Measurements from ENCODE around the gene BRAF.
"Not testable (repeated sequence)": the region's sequence is repeated elsewhere in the genome, so short reads cannot be mapped to it uniquely, and the experiment has no call there.

The BRAF gene

DNA sequence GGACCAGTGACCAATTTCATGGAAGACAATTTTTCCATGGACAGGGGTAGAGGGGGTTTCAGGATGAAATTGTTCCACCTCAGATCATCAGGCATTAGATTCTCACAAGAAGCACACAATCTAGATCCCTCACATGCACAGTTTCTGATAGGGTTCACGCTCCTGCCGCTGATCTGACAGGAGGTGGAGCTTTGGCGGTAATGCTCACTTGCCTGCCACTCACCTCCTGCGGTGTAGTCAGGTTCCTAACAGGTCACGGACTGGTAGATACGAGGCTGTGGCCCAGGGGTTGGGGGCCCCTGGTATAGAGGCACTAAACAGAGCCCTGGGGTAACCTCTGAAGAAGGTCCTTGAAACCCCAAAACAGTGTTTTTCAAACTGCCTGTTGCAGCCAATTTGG lies 6.5 kb downstream of the BRAF start:
- DNase-seq (ENCODE audit: low spot score): no peak

DNA sequence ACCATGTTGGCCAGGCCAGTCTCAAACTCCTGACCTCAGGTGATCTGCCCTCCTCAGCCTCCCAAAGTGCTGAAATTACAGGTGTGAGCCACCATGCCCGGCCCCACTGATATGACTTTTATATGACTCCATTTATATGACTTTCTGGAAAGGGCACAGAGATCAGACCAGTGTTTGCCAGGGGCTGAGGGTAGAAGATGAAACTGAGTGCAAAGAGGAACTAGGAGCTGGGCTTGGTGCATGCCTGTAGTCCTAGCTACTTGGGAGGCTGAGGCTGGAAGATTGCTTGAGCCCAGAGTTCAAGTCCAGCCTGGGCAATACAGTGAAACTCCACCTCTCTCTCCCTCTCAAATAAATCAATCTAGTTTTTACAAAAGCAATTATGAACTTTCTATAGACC lies 7.5 kb downstream of the BRAF start:
- no peak for DNase-seq (ENCODE audit: low spot score)

DNA sequence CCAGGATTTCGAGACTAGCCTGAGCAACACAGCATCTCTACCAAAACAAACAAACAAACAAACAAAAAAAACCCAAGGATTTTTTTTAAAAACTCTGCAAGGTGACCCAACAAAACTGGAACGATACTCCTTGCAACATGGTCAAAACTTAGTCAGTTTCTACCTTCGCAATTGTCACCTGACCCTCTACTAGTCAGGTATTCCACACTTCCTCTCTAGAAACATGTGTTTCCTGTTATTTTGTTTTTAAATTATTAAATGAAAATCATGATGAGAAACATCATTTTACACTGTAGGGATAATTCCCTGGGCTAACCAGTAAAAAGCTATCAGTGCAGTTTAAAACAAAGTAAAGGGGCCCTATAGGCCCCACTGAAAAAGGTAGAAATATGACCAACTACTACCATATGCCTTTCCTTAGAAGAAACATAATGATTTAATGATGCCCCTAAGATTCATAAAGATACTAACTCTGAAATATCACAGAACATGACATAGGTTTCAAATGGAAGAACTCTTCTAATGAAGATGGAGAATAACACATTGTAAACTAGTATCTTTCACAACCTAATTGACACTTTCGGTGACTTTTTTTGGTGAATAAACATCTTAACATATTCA lies 8.7 kb downstream of the BRAF start:
- DNase-seq (ENCODE audit: low spot score): no peak

DNA sequence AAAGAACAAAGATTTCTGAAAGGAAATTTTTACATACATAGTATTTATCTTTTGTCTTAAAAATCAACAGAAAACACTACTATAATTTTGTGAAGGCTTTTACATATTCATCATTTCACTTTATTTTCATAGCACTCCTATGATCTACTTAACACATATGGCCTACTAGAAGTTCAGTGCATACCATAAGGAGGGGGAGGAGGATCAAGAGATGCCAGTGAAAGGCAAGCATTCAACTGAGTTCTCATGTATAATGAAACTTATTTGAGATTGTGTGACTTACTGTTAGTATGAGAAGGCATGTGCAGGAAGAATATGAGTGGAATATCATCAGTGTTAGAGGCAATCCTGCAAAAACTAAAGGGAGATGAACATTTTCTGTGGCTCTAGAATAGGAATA lies 10.6 kb downstream of the BRAF start:
- no peak for DNase-seq (ENCODE audit: low spot score)

DNA sequence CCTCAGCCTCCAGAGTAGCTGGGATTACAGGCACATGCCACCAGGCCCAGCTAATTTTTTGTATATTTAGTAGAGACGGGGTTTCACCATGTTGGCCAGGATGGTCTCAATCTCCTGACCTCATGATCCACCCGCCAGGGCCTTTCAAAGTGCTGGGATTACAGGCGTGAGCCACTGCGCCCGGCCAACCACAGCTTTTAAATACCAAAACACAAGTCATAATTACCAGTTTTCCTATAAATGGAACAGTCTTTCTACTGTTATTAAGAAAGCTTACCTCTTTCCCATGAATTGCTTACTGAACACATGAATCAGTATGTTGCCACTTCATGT lies 11.2 kb downstream of the BRAF start:
- DNase-seq (ENCODE audit: low spot score): not testable (repeated sequence)

DNA sequence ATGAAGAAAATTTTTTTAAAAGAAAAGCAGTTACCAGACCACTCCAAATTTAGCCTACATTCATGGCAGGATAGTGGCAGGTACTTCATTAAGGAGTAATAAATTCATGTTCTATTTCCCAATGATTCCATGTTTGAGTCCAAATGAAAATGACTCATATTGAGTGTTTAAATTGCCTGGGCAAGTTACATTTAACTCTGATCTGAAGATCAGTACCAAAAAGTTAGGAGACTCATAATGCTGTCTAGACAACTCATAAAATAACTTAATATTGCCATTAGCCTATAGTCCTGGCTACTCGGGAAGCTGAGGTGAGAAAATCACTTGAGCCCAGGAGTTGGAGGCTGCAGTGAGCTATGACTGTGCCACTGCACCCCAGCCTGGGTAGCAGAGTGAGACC lies 13.0 kb downstream of the BRAF start:
- no peak for DNase-seq (ENCODE audit: low spot score)

DNA sequence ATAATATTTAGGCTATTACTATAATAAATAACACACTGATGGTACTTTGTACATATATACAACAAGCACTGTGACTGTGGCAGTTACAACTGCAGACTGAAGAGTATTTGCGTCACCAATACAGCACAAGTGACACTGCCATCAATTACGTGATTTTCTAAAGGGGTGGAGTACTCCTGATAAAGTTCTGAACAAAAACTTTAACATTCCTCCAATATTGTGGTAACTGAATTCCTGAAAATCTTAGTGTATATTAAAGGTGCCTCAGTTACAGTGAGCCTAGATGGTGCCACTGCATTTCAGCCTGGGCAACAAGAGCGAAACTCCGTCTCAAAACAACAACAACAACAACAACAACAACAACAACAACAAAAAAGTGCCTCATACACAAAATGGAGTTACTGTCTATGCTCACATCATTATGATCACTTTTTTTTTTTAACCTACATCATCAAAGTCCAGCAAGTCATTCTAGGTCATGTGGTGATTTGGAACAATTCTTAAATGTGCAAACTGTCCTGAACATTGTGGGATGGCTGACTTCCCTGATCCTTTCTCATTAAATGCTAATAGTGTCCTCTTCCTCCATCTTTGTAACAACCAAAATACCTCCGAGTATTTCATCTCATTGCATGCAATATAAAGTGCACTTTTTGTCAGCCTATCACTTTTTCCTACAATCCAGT lies 15.1 kb downstream of the BRAF start:
- DNase-seq (ENCODE audit: low spot score): no peak

DNA sequence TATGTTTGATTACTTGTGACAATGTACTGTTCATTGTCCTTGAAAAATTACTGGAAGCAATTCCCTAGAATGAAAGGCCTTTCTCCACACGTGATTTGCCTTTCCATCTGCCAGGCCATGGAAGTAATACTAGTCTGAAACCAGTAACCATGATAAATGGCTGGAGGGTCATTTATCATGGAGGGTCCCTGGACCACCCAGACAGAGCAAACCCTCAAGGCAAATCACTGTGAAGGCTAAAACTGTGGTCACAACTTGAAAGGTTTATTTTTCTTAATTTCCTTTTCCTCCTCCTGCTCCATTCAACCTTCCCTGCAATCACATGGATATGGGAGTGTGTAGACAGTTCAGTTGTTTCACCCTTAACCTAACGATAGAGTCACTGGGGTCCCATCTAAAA lies 16.4 kb downstream of the BRAF start:
- no peak for DNase-seq (ENCODE audit: low spot score)

DNA sequence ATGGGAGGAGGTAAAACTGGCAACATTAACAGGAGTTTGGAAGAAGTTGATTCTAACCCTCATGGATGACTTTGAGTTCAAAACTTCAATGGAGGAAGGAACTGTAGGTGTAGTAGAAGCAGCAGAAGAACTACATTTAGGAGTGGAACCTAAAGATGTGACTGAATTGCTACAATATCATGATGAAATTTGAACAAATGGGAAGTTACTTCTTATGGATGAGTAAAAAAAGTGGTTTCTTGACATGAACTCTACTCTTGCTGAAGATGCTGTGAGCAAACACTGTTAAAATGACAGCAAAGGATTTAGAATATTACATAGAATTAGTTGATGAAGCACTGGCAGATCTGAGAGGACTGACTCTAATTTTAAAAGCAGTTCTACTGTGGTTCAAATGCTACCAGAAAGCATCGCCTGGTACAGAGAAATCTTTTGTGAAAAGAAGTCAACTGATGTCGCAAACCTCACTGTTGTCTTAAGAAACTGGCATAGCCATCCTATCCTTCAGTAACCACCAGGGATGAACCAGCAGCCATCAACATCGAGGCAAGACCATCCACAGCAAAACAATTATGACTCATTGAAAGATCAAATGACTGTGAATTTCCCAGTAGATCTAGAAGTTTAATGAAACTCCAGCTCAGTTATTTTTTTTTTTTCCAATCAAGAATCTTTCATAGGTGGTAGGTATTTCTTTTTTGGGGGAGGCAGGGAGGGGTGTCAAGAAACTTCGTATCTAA lies 20.8 kb downstream of the BRAF start:
- DNase-seq (ENCODE audit: low spot score): no peak

DNA sequence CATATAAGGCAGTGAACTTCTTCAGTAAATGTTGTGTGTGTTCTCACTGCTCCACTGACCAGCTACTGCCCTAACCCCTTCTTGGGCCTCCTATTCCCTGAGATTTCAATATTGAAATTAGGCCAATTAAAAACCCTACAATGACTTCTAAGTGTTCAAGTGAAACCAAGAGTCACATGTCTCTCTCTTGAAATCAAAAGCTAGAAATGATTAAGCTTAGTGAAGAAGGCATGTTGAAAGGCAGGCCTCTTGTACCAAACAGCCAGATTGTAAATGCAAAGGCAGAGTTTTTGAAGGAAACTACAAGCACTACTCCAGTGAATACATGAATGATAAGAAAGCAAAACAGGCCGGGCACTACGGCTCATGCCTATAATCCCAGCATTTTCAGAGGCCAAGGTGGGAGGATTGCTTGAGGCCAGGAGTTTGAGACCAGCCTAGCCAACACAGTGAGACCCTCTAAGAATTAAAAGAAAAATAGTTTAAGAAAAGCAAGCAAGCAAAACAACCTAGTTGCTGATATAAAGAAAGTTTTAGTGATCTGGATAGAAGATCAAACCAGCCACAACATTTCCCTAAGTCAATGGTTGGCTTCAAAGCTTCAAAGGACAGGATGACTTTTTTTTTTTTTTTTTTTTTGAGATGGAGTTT lies 22.3 kb downstream of the BRAF start:
- DNase-seq (ENCODE audit: low spot score): no peak

DNA sequence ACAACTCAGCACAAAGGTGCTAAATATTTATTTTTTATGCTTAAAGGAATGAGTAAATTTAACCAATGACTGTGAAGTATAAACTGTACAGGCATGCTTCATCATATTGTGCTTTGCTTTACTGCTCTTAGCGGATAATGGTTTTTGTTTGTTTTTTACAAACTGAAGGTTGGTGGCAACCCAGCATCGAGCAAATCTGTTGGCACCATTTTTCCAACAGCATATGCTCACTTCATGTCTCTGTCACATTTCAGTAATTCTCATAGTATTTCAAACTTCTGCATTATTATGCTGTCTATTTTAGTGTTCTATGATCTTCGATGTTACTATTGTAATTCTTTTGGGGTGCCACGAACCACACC lies 22.8 kb downstream of the BRAF start:
- DNase-seq (ENCODE audit: low spot score): no peak

DNA sequence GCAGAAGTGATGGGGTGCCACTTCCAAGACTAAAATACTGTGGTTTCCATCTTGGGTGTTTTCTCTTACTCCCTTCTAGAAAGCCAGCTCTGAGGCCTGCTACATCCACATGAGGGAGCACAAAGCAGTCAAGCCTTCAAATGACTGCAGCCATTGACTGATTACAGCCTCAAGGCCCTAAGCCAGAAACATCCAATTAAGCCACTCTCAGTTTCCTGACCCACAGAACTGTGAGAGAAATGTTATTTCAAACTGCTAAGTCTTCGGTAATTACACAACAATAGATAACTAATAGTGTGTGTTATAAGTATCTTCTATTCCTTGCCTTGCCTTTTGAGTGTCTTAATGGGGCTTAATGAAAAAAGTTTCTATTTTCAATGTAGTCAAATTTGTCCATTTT lies 24.8 kb downstream of the BRAF start:
- DNase-seq (ENCODE audit: low spot score): no peak

DNA sequence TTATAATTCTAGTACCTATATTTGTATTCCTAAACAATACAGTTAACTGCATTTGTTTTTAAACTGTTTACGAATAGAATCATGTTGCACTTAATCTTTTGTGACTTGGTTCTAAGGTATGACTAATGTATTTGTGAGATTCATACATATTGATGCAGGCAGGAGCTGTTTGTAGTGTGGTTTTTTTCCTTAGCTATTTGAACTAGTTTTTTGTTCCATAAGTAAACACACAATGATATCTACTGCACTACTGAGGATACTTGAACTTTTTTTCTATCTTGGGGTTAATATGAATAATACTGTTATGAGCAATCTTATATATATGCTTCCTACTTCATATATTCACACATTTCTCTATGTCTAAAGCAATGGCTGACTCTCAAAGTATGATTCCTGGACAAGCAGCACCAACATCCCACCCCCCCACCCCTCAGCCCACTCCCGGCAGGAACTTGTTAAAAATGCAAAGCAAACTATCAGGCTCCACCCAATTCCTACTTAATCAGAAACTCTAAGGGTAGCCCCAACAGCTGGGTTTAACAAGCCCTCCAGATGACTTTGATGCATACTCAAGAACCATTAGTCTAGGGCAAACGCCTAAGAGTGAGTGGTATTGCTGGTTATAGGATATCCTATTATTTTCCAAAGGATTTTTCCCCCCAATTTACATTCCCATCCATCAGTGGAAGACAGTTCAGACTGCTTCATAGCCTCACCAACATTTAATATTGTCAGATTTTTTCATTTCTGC lies 25.8 kb downstream of the BRAF start:
- no peak for DNase-seq (ENCODE audit: low spot score)

DNA sequence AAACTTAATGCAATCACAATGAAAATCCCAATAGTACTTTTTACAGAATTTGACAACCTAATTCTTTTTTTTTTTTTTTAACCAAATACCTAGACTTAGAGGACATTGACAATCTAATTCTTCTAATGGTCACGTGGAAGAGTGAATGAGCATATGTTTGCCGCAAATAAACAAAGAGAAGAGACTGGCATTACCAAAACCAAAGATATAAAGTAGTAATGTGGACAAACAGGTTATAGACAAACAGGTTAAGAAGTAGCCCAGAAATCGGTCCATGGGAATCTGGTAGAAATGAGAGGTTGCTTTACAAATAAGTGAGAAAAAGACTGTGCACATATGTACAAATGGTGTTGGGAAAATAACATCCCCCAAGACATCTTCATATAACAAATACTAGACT lies 27.7 kb downstream of the BRAF start:
- no peak for DNase-seq (ENCODE audit: low spot score)

DNA sequence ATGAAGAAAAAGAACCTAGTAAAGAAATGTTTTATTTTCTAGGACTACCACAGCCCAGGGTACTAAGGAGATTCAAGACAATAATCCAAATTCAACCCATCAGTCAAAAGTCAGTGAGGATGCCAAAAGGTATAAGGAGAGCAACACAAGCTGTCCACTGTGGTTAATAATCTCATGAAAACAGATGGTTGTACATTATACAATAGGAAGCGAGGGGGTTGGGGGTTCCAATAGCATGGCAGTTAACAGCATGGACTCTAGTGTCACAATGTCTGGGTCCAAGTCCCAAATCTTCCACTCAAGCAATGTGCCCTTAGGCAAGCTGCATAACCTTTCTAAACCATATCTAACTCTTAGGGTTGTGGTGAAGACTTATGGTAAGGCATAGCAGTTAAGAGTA lies 35.1 kb downstream of the BRAF start:
- DNase-seq (ENCODE audit: low spot score): no peak

DNA sequence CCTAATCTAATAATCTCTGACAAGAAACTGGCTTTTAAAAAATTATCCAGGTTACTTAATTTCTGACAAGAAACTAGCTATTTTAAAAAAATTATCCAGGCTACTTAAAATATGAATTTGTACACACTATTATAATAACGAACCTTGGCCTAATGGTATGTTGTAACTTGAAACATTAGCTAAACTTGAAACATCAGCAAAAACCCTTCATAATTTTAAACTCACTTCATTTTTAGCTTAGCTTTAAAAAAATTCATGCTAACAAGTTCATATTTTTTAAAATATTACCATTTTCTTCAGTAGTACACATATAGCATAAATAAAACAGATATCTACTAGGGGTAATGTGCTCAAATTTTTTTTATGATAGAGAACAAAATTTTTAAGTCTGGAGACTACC lies 35.6 kb downstream of the BRAF start:
- no peak for DNase-seq (ENCODE audit: low spot score)

DNA sequence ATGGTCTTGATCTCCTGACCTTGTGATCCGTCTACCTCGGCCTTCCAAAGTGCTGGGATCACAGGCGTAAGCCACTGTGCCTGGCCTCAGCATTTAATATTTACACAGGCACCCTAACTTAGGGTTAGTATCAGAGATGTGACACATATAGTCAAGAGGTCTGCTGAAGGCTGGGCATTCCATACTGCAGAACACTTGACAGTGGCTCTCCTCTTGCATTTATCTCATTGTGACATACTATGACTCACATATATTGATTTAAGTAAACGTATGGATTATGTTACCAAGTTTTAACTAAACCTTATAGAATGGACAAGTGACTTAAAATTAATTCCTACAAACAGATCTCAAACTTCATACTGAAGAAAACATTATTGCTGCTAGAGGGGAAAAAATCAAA lies 36.6 kb downstream of the BRAF start:
- DNase-seq (ENCODE audit: low spot score): no peak

DNA sequence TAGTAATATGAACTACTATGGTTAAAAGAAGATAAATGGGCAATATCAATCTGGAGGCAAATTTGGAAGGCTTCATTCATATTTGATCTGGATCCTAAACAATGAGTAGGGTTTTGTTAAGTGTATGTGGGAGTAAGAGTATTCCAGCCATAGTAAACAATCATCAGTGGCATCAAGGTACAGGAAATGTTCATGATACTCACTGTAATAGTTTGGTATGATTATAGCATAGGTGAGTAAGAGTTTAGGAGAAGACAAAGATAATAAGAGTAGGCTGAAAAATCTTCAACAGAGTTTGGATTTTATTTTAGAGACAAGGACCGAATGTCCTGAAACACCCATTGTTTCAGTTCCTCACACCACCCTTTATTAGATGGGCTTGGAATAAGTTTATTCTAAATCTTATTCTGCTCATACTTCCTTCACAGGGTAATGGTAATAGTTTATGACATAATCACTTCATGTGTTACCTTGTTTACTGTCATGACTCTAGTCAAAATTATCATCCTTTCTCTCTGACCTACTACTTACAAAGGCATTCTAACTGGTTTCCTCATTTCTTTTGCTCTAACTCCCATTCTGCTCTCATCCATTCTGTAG lies 38.9 kb downstream of the BRAF start:
- no peak for DNase-seq (ENCODE audit: low spot score)

DNA sequence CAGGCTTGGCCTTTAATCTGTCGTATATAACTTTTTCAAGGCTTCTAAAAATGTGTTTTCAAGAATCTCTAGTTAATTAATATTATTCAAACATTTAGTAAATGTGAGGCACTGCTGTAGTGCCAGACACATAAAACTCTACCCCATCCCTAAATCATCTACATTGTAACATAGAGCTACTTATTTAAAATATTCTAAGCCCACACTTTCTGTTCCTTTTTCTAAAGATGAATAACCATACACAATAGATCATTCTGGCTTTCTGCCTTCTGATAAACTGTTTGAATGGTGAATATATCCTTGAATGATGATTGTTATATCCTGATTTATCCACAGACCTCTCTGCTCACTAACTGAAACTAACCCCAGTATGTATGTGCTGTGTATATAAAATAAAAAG lies 41.4 kb downstream of the BRAF start:
- no peak for DNase-seq (ENCODE audit: low spot score)

DNA sequence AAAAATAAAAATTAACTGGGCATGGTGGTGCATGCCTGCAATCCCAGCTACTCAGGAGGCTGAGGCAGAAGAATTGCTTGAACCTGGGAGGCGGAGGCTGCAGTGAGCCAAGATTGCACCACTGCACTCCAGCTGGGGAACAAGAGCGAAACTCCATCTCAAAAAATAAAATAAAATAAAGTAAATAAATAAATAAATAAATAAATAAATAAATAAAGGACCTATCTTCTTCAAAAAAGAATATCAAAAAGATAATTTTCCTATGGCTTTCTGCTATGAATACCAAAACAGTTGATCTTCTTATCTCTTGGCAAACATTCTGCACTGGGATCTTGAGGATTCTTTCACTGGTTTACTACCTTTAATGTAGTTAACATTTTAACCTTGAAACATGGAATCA lies 41.9 kb downstream of the BRAF start:
- not testable (repeated sequence) for DNase-seq (ENCODE audit: low spot score)

DNA sequence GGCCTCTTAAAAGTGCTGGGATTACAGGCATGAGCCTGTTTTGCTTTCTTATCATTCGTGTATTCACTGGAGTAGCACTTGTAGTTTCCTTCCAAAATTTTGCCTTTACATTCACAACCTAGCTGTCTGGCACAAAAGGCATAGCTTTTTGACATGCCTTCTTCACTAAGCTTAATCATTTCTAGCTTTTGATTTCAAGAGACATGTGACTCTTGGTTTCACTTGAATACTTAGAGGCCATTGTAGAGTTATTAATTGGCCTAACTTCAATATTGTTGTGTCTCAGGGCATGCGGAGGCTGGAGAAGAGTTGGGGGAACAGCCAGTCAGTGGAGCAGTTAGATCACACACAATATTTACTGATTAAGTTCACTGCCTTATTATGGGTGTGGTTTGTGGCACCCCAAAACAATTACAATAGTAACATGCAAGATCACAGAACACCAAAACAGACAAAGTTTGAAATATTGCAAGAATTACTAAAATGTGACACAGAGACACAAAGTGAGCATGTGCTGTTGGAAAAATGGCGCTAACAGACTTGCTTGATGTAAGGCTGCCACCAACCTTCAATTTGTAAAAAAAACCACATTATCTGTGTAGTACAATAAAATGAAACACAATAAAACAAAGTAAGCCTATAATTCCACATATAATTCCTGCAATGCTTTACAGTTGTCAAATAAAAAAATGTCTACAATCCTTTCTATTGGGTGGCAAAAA lies 43.1 kb downstream of the BRAF start:
- DNase-seq (ENCODE audit: low spot score): no peak

DNA sequence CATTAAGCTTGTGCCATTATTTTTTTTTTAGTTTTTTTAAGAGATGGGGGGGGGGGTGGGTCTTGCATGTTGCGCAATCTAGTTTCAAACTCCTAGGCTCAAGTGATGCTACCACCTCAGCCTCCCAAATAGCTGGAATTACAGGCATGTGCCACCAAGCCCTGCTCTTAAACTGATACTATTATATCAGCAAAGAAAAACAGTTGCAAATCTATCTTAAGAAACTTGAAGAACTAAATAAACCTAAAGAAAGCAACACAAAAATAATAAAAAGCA lies 47.5 kb downstream of the BRAF start:
- DNase-seq (ENCODE audit: low spot score): no peak
